AG04449 (cell line): ENCODE results near the gene CTTN.

ENCODE experiments used
- CTCF ChIA-PET: fragments of 350-600 bp; formaldehyde crosslinking; extraction: SDS; loops from one replicate; lab custom pipeline; 2021; ENCODE audit warnings: antibody characterized with exemption; lab: Yijun Ruan, JAX
- POLR2A ChIA-PET: fragments of 400-600, 350-600 bp; formaldehyde crosslinking; extraction: SDS; loops from one replicate; lab custom pipeline; 2020; ENCODE audit warnings: antibody characterized with exemption, inconsistent platforms; lab: Yijun Ruan, JAX
- DNase-seq: peaks from one replicate; pipeline ENCODE4 v3.0.0-alpha.2; 2010; ENCODE audit warnings: low read depth, low spot score
- H3K4me3 ChIP-seq: 2 replicates; pipeline ENCODE4 v1.5.1; 2011; ENCODE audit warnings: low read depth, mild to moderate bottlenecking, control low read depth, low read length
- CTCF ChIP-seq: IDR thresholded peaks from one replicate; pipeline ENCODE4 v1.5.1; 2011; ENCODE audit warnings: mild to moderate bottlenecking, moderate library complexity, low read length, control low read depth, inconsistent platforms; ENCODE audit not compliant: insufficient read depth; ENCODE audit errors: missing control alignments

The CTTN gene

GRCh38 chr11:70376621-70377020 is 21.7 kb upstream of the CTTN start:
- no peak overlapping the region for H3K4me3 ChIP-seq
- ChIA-PET CTCF (no interaction called here), POLR2A (no interaction called here)
- no peak for TF ChIP-seq CTCF
- no peak for DNase-seq

DNA sequence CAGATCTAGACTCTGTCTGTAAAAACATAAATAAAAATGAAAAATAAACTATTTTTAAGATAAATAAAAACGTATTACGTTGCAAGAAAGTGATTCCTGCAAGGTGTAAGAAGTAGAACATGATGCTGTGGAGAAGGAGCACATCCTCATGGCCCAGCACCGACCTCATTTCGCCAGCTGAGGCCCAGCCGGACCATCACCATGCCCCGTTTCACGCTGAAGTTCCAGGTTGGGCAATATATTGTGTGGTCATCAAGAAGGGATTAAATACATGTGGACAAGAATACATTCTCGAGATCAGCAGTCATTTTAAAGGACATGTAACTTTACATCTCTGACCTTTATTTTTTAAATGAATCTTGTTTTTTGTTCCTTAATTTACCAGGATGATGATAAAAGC is 20.7 kb upstream of the CTTN start:
- CTCF ChIA-PET = interaction anchor here (1.7 kb wide), 1 partner anchor 9 kb away, joined by 5 read pairs; no protein-coding TSS in a partner anchor
- POLR2A ChIA-PET = no interaction called here
- H3K4me3 ChIP-seq = no peak overlapping the region
- DNase-seq = no peak
- TF ChIP-seq CTCF = no peak

DNA sequence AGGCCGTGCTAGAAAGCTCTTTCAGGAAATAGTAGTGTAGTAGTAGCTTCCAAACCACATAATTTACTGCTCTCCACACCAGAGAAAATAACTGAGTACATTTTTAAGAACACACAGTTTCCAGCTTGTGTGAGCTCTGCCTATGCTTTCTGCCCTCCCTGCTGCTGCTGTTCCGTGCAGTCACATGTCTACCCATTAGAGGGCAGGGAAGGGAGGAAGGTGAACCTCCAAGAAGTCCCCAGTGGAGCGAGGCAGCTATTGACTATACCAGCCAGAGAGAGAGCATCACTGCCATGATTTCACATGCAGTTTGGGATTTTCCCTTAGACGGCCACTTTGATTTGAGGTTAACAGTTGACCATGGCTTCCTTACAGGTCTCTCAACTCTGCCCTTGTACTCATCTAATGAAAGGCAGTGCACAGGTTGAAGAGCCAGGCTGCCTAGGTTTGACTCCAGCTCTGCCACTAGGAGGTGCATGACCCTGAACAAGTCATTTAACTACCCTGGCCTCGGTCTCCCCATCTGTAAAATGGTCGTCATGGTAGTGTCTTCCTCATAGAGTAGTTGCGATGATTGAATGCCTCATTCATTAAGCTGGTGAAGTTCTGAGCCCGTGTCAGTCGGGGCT is 19.7 kb upstream of the CTTN start:
- ChIA-PET POLR2A (no interaction called here), CTCF (interaction anchor here (1.1 to 1.7 kb wide), 2 partner anchors 10 to 46 kb away, joined by 3 to 5 read pairs; no protein-coding TSS in a partner anchor)
- no peak overlapping the region for H3K4me3 ChIP-seq
- DNase-seq = no peak
- no peak for TF ChIP-seq CTCF

DNA sequence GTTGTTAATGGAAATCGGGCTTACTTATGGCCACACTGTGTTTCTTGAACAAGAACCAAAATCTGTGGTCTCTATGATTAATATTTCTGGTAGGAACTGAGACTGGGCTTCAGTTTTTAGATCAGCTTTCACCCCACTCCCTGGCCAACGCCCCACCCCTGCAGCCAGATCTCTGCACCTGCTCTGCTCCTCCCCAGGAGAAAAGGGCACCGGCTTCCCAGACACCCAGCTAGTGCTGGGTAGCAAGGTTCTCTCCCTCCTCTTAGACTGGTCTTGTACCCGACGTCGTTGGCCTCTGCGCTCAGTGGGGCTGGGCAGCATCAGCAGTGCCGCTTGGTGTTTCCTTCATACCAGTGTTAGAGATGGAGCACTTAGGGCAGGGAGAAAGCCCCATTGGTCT is 17.0 kb upstream of the CTTN start:
- CTCF ChIA-PET = interaction anchor here (0.6 to 1.6 kb wide), 4 partner anchors 14 to 33 kb away, joined by 3 to 6 read pairs (median 3); no protein-coding TSS in a partner anchor
- POLR2A ChIA-PET = interaction anchor here (1.6 kb wide), 1 partner anchor 18 kb away, joined by 7 read pairs; the partner anchor contains the start of gene CTTN
- TF ChIP-seq CTCF = no peak
- no peak overlapping the region for H3K4me3 ChIP-seq
- DNase-seq = no peak

GRCh38 chr11:70381872-70382861 is 16.2 kb upstream of the CTTN start:
- H3K4me3 ChIP-seq = no peak overlapping the region
- TF ChIP-seq CTCF = peak; percentile 42
- DNase-seq = peak; percentile 82
- ChIA-PET POLR2A (interaction anchor here (1.1 to 1.6 kb wide), 2 partner anchors 15 to 17 kb away, joined by 4 to 7 read pairs; partner anchors contain the start of gene CTTN), CTCF (interaction anchor here (0.6 to 1.6 kb wide), 7 partner anchors 9 to 34 kb away, joined by 3 to 6 read pairs (median 3); no protein-coding TSS in a partner anchor)
